ENCODE data around the gene POLR2F. TPM values are rescaled to one million over a fixed set of nuclear protein-coding genes. Genes with fewer than 3 reads are reported as not detected.

POLR2F gene
- total RNA-seq, 4 donors from 2014 or later = 45.7 to 93.0 (median 72.1) TPM

GRCh38 chr22:37926771-37927636, 26.5 kb upstream of the POLR2F start:
- no peaks in the 10 kb centered on the region for H3K9me3 ChIP-seq
- peaks cover 9 to 67% (median 39%) of the 10 kb centered on the region in 4 donors for H3K4me1 ChIP-seq
- H3K4me3 ChIP-seq = no peak overlapping the region
- WGBS = 83% methylated on average over 15 of the region's 32 CpGs
- DNase-seq (ENCODE audit: extremely low spot score) = no peak
- peak overlapping the region; percentile 40 to 61 (median 57) for H3K27ac ChIP-seq (replicated peaks in 1 of 4)
- H3K27me3 ChIP-seq = no peaks in the 10 kb centered on the region
- peaks cover 58 to 98% (median 92%) of the 10 kb centered on the region in 4 donors for H3K36me3 ChIP-seq
- intact Hi-C loops (cut with DNase I) = no loop called here
- TF ChIP-seq POLR2A (IDR thresholded peaks at IDR 0.05; ENCODE audit: low read depth) (no peak), POLR2AphosphoS5 (IDR thresholded peaks at IDR 0.05) (no peak), EP300 (IDR thresholded peaks at IDR 0.05) (no peak), CTCF (IDR thresholded peaks at IDR 0.05) (no peak)

GRCh38 chr22:37927637-37927936, 25.9 kb upstream of the POLR2F start:
- intact Hi-C loops (cut with DNase I) = no loop called here
- 95% methylated on average over 4 of the region's 5 CpGs for WGBS

GRCh38 chr22:37929390-37929789, 24.1 kb upstream of the POLR2F start:
- no peak for DNase-seq (ENCODE audit: extremely low spot score)
- peak overlapping the region; percentile 50 to 84 (median 74) for H3K27ac ChIP-seq (replicated peaks in 1 of 4)
- no peak for TF ChIP-seq POLR2A (IDR thresholded peaks at IDR 0.05; ENCODE audit: low read depth)
- TF ChIP-seq CTCF (IDR thresholded peaks at IDR 0.05) = no peak
- TF ChIP-seq EP300 (IDR thresholded peaks at IDR 0.05) = no peak
- no peak for TF ChIP-seq POLR2AphosphoS5 (IDR thresholded peaks at IDR 0.05)
- 64% methylated on average over 3 of the region's 5 CpGs for WGBS
- H3K9me3 ChIP-seq = no peaks in the 10 kb centered on the region
- peaks cover 51 to 90% (median 87%) of the 10 kb centered on the region in 4 donors for H3K36me3 ChIP-seq
- H3K4me1 ChIP-seq = peaks cover 24 to 76% (median 59%) of the 10 kb centered on the region in 4 donors
- intact Hi-C loops (cut with DNase I) = no loop called here
- H3K4me3 ChIP-seq = no peak overlapping the region
- H3K27me3 ChIP-seq = no peaks in the 10 kb centered on the region

More at GRCh38 chr22:37927637-37927936, 25.9 kb upstream of the POLR2F start:
- DNase-seq (ENCODE audit: extremely low spot score) = no peak
- Histone ChIP-seq H3K27me3 (no peaks in the 10 kb centered on the region), H3K4me3 (no peak overlapping the region), H3K4me1 (peaks cover 9 to 69% (median 41%) of the 10 kb centered on the region in 4 donors), H3K9me3 (no peaks in the 10 kb centered on the region), H3K27ac (replicated peaks in 1 of 4) (peak overlapping the region; percentile 31 to 61 (median 57)), H3K36me3 (peaks cover 61 to 98% (median 95%) of the 10 kb centered on the region in 4 donors)
- TF ChIP-seq EP300 (IDR thresholded peaks at IDR 0.05) (no peak), POLR2AphosphoS5 (IDR thresholded peaks at IDR 0.05) (no peak), POLR2A (IDR thresholded peaks at IDR 0.05; ENCODE audit: low read depth) (no peak), CTCF (IDR thresholded peaks at IDR 0.05) (no peak)

- Histone ChIP-seq H3K36me3 (peaks cover 45 to 84% (median 80%) of the 10 kb centered on the region in 4 donors), H3K4me1 (peaks cover 28 to 75% (median 60%) of the 10 kb centered on the region in 4 donors), H3K9me3 (no peaks in the 10 kb centered on the region), H3K4me3 (no peak overlapping the region), H3K27ac (replicated peaks in 1 of 4) (peak overlapping the region; percentile 50 to 84 (median 74)), H3K27me3 (no peaks in the 10 kb centered on the region)
- 77% methylated on average over 3 of the region's 11 CpGs for WGBS
- intact Hi-C loops (cut with DNase I) = loop anchor here (5.0 kb wide), 1 partner anchor 43 kb away; no protein-coding TSS in a partner anchor
- TF ChIP-seq CTCF (IDR thresholded peaks at IDR 0.05) (peak; percentile 38 to 65 (median 49)), POLR2AphosphoS5 (IDR thresholded peaks at IDR 0.05) (peak in 1 of 2 donors; percentile 9), EP300 (IDR thresholded peaks at IDR 0.05) (no peak)
- no peak for DNase-seq (ENCODE audit: extremely low spot score)
Measured at GRCh38 chr22:37930270-37930951, 23.1 kb upstream of the POLR2F start.
